Dedifferentiated amniotic fluid mesenchymal stem cell (primary cell): Measurements from ENCODE around the gene CNKSR3.
"Not testable (repeated sequence)": the region's sequence is repeated elsewhere in the genome, so short reads cannot be mapped to it uniquely, and the experiment has no call there.

ENCODE experiments used
- DNase-seq: peaks from one replicate; pipeline ENCODE4 v3.0.0-alpha.2; 2016; ENCODE audit errors: extremely low spot score

CNKSR3 gene

DNA sequence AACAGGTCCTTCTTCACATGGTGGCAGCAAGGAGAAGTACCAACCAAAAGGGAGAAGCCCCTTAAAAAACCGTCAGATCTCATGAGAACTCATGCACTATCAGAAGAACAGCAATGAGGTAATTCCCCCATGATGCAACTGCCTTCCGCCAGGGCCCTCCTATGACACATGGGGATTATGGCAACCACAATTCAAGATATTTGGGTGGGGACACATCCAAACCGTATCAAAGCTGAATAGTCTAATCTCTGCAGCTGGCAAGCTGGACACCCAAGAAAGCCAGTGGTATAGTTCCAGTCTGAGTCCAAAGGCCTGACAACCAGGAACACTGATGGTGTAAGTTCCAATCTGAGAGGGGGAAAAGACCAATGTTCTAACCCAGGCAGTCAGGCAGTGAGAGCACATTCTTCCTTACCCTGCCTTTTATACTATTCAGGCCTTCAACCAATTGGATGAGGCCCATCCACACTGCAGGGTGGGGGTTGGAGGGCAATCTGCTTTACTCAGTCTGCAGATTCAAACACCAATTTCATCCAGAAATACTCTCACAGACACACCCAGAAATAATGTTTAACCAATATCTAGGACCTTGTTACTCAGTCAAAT, 17.9 kb upstream of the CNKSR3 start:
- DNase-seq: no peak

DNA sequence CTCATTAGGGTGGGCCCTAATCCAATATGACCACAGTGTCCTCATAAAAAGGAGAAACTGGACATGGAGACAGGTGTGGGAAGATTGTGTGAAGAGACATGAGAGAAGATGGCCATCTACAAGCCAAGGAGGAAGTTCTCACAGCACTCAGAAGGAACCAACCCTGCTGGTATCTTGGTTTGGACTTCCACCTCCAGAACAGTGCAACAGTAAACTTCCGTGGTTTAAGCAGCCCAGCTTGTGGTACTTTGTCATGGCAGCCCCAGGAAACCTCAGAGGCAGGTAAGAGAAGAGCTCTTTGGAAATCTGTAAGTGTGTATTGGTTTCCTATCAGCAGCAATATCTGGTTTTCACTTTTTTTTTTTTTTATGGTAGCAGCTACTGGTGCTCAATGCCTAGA, 16.5 kb upstream of the CNKSR3 start:
- DNase-seq: no peak

DNA sequence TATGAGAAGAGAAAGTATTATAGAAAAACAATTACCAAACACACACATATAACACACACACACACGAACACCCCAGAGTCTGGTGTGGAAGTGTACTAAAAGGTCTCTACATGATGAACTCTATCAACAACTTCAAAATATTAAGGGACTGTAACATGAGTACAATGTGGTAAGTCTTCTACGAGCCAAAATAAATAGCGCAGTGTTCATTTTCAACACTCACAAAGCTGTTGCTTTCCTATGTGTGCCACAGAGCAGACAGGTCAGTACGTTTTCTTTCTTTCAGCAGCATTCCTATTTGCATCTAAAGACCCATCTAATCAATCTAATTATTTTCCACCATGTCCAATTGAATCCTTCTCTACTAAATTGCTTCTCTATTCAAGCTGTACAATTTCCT, 12.1 kb upstream of the CNKSR3 start:
- DNase-seq: no peak

DNA sequence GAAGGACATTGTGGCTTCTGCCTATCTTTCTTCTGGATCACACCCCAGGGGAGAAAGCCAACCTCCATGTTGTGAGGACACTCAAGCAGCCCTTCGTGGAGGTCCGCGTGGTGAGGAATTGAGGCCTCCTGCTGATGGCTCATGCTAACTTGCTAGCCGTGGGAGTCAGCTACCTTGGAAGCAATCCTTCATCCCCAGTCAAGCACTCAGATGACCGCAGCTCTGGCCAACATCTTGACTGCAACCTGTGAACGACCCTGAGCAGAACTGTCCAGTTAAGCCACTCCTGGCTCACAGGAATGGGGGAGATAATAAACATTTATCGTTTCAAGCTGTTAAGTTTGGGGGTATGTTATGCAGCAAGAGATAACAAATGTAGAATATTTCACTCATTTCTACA, 10.9 kb upstream of the CNKSR3 start:
- no peak for DNase-seq

DNA sequence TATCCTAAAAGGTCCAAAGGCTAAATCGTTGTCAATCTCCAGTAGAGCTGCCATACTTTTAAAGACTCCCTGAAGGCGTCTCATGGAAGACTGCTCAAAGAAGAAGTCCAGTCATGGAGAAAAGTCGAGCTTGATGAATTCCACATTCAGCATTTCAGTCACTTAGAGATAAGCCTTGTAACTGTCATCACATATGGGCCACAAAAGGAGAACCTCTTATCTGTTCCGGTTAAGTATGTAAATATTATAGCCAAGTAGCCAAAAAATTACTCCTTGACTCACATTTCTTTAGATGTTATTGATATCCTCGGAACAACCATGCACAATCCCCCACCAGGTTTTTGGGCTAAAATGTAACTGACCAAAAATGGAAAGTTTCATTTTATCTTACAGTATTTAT, 9.8 kb upstream of the CNKSR3 start:
- DNase-seq: no peak

DNA sequence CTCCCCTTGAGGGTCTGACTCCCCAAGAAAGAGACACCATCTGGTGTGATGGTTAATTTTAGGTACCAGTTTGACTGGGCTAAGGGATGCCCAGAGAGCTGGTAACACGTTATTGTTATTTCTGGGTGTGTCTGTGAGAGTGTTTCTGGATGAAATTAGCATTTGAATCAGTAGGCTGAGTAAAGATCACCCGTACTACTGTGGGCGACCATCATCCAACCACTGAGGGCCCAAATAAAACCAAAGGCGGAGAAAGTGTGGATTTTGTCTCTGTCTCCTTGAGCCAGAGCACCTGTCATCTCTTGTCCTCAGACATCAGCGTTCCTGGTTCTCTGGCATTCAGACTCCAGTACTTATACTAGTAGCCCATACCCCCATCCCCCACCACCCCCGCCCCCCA, 7.9 kb upstream of the CNKSR3 start:
- DNase-seq: no peak

DNA sequence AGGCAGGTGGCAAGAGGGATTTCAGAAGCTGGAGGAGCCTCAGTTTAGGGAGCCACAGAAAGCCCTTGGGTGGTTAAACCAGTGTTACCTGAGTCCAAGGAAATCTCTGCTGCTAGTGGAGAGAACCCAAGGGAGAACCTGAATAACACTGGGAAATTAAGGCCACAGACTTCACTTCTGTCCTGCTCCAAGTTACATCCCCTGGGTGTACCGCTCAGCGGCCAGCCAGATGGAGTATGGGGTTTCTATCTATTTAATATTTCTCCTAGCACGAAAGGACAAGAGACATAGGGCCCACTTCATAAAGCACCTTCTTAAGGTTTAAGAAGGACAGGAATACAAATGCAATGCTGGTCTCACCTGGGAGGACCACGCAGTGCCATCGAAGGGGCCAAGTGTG, 5.8 kb upstream of the CNKSR3 start:
- DNase-seq: no peak

DNA sequence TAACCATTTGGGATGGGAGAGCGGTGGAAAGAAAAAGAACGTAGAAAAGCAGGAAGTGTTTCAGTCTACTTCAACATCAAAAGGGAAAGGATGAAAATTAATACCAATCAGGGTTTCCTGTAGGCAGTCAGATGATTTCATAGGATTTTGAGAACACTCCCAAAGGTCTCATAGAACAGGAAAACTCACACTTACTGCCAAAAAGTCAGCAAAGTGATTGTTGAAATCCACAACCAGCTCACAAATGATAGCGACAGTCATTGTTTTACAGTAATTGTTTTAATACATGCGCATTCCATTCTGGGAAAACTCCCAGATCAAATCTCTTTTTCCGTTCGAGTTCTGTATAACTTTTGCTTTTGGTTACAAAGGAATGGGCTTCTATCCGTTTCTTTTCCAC, 5.3 kb upstream of the CNKSR3 start:
- DNase-seq: no peak

DNA sequence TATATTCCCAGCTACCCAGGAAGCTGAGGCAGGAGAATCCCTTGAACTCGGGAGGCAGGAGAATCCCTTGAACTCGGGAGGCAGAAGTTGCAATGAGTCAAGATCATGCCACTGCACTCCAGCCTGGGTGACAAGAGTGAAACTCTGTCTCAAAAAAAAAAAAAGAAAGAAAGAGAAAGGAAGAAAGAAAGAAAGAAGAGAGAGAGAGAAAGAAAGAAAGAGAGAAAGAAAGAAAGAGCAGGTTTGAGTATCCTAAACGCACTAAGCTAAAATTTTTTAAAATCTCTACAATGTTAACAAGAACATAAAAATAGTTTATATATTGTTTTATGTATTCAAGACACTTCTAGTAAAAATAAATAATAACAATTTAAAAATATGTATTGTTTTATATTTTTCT, 4.6 kb upstream of the CNKSR3 start:
- not testable (repeated sequence) for DNase-seq

DNA sequence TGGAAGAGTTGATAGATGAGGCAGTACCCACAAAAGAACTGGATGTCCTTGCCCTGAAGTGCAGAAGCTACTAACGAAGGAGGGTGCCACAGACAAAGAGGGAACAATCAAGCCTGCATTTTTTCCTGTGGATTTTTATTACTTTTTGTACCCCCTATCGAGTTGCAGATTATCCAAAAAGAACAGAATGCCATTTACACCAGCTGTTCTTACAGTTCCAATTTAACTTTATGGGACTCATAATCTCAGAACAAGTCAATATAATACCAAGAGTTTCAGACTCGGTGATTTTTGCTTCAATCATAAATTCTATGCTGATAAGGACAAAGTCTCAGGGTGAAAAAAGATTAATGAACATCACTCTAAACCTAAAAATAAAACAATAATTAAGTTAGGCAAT, 4.0 kb upstream of the CNKSR3 start:
- DNase-seq: no peak

DNA sequence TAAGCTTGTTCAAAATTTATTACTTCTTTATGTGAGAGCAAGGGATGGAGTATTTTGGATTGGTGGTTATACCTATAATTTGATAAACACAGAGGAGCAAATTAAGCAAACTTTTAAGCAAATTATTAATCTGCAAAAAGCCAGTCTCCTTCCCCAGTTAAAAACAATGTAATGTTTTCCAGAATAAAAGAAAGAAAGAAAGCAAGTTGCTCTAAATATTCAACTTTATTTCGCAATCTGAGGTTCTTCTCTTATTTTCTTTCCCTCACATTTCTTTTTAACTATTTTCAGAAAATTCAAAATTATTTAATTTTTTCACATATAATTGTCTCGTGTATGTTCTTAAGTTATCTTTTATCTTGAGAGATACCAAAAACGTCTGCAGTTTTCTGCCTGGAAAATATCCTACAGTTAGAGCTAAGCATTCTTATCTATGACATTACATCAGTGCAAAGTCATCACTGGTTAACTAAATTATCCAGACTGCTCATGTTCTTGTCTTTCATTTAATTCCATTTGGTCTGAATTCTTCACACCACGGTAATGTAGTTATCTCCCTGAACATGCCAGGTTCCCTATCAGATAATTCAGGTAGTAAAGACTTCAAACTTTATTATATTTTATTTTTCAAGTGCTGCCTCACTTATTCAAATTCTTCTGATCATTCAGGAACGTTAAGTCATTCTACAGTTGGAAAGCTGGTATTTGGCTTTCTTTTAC, 3.3 kb upstream of the CNKSR3 start:
- DNase-seq: no peak

DNA sequence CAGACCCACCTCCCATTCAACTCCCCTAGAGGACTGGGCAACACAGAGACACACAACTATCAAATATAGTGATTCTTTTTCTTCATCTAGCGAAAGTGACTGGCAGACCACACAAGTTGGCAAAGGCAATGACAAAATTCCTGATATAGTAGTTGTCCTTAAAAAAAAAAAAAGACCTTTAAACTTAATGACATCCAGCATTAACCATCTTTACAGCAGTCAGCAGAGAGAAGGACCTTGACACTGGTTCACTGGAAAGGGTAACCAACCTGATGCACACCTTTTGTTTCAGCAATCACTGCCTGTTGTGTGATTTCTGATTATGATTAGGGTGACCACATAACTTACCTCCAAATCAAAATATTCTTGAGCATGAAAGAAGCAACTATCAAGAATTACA, 1.7 kb upstream of the CNKSR3 start:
- no peak for DNase-seq

DNA sequence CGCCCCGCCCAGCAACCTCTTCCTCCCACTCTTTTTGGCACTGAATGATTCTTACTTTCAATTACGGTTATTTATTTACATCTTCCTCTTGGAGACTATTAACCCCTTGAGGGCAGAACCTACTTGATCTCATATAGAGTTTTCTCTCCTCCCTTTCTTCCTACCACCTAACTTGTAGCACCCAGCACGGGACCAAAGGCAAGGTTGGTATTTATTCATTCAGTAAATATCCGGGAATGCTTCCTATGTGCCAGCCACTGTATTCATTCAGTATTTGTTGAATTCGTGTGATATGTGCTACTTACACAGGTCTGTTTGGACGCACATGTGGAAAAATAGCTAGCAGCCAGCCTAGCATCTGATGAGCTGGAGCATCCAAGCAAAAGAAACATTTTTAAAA, 1.3 kb upstream of the CNKSR3 start:
- DNase-seq: no peak

DNA sequence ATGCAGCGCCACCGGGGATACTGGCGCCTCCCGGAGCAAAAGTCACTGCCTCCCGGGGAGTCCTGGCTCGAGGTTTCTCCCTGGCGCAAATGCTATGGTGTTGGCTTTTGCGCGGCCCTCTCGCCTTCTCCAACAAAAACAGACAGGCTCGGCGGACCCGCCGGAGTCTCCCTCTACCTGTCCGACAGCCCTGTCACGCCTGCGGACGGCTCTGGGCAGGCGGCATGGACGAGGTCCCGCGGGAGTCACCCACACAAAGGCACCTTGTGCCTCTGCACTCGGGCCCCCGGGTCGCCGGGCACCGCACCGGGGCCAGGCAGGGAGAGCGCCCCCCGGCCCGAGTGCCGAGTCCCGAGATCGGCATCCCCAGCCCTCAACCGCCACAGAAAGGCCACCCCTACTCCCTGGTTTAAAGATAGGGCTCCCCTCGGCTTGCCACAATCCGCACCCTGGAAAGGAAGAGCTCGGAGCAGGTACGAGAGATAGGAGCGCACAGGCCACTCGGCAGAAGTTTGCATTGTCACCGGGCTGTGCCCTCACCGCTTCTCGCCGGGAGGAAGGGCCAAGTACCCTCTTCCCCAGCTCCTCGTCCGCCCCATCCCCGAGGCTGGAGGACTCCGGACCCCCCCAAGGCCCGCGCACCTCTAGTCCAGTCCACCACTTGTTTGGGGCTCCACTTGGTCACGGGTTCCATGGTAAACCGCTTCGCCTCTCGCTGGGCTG, 903 bp downstream of the CNKSR3 start:
- no peak for DNase-seq

DNA sequence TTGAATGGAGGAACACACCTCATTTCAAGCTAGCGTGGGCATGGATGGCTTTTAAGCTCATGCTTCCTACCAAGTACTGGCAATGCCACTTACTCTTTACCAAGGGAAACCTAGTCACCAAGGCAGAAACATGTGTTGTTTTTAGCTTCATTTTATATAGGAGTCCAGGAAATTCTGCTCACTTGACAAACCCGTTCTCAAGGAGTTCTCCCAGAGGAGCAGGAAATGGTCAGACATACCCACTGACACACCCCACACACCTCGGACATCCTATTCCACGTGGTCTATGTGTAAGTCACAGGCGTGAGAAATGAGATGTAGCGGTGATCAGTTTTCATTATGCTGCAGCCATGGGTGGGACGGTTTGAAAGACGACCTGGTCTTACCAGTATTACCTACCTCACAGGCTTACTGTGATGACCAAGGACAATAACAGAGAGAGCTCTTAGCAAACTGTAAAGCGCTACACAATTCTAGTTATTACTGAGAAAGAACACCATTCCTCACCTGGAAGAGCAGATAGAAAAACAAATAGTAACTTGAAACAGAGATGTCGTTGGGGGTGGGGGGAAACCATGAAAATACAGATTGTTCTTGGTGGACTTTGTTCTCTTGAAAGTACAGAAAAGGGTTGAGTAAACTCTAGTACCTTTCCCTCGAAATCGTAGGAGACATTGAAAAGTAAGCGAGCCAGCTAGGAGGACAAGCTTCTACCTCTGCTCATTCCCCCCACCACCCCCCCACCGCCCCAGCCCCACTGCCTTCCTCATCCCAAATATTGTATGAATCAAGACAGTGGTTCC, 1.7 kb downstream of the CNKSR3 start:
- no peak for DNase-seq

DNA sequence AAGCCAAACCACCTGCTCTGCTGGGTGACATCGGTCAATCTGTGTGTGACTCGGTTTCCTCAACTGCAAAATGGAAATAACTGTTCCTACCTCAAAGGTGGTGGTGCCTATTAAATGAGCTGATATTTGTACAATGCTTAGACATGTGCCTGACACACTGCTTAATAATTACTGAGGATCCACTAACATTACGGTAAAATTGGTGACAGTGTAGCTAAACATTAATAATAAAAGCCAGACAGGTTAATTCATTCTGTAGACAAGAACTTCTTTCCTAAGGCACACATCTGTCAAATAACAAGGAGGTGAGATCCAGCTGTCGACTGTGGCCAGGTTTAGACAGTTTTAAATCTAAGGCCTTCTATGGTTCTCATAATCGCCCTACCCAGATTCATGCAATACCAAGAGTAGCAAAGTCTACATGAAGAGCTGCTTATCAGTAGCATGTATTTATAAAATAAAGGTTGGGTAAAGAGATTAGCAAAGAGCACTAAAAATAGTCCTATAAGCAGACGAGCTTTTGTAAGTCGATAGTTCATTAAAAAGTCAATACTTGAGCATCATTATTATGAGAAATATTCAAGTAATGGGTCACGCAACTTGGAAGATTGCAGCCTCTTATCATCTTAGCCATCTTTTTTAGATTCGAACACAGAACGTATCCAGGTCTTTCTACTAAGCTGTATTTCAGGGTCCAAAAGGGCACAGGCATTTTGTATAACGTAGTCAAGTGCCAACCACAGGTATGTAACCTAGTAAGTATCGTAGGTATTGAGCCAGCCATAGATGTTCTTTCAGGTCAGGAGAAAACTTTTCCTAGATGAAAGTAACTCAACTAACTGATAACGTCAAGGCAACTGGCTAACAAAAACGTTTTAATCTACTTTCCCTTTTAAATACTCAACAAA, 3.2 kb downstream of the CNKSR3 start:
- DNase-seq: no peak

DNA sequence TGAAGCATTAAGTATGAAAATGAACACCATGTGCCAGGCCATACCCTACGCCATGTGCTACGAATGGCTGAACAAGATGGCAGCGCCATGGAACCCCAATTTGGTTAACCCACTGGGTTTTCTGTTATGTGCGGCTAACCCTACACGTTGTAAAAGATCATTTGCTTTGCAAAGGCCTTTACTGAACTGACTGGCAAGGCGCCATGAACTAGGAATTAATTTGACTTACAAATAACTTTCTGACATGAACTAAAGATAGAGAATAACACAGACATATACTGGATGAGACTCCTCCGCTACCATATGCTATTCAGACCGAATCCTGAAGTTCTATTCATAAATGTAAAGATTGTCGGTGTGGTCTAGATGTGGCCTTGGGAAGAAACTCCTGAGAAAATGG, 3.9 kb downstream of the CNKSR3 start:
- DNase-seq: no peak

DNA sequence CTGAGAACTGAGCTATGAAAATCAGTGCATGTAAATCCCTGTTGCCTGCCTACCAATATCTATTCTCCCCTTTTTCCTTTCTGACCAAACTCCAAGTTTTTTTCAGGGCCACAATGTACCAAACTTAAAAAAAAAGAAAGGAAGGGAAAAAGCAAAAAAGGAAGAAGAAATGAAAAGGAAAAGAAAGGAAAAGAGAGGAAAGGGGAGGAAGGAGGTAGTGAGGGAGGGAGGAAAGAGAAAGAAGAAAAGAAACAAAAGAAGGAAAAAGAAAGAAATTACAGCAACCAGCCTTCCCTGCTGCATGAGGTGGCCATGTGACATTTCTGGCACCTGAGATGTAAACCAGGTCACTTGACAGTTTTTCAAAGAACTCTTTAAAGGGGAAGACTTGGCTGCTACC, 4.4 kb downstream of the CNKSR3 start:
- DNase-seq: no peak

DNA sequence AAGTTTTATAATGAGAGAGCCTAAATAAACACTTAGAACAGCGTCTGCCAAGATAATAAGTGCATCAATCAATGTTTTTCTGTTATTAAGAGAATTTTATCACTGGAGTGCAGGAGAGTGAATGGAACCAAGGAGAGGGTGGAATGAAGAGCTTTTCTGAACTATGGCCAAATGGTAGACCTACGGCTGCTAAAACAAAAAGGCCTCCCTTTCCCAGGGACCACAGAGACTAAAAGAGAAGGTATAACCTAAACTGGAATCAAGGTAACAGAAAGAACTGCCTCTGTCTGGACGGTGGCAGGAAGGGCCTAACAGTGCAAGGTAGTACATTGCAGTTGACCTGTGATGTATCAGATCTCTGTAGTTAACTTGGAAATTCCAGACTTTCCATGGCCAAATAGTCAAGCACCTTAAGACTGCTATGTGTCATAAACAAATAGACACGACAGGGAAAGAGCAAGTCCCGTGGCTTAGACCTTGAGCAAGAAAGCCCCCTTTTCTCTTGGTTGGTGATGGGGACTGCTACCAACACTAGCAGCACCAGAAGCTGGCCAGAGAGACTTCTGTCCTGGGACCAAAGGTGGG, 5.5 kb downstream of the CNKSR3 start:
- no peak for DNase-seq

DNA sequence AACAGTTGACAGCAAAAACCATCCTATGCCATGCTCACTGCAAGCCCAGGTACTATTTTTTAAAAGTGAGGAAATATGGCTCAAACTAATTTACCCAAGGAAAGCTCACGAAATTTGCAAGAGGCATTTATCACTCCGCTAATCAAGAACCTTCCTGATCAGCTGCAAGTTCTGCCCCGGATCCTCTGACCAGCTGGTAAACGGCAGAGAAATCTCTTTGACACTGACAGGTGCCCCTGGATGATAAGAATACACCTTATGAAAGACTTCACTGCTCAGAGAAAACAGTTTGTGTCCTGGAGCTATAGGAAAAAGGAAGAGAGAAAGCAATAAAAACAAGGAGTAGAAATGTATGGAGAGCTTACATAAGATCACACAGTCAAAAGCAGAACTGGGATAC, 6.4 kb downstream of the CNKSR3 start:
- DNase-seq: no peak

DNA sequence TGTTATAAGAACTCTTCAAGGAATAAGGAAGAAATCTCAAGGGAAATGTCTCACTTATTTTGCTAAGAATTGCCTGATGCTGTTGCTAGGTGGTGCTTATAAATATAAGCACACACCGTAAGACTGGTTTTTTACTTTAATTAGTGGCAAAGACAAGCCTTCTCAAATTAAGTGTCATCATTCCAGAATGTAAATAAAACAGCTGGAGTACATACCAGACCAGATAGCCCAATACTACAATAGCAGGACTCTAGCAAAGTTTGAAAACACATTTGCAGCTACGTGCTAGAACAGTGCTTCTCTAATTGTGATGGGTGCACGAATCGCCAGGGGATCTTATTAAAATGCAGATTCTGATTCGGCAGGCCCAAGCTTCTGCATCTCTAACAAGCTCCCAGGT, 6.8 kb downstream of the CNKSR3 start:
- DNase-seq: no peak
